Activated T-helper 1 cell treated with Interleukin-2 at 50 U/mL for 16 hours (primary cell): ENCODE data around the gene CLDN9.
"Not testable (repeated sequence)": the region's sequence is repeated elsewhere in the genome, so short reads cannot be mapped to it uniquely, and the experiment has no call there.

Experiments used
- DNase-seq: peaks from one replicate; pipeline ENCODE4 v3.0.0-alpha.2; 2020; ENCODE audit warnings: low read depth

Gene CLDN9

DNA sequence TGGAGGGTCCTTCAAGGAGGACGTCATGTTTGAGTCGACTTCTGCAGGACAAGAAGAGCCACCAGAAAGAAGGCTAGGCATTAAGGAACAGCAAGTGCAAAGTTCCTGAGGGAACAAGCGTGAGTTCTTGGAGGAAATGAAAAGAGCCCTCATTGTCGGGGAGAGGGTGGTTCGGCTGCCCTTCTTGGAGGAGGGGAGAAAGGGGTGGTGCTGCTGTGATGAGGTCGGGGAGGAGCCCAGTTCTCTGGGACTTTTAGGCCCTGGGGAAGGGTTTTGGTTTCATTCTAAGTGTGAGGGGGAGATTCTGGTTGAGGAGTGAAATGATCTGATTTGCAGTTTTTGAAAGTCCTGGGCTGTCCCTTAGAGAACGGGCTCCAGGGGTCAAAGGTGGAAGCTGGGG lies 19.9 kb downstream of the CLDN9 start:
- DNase-seq, result no peak

DNA sequence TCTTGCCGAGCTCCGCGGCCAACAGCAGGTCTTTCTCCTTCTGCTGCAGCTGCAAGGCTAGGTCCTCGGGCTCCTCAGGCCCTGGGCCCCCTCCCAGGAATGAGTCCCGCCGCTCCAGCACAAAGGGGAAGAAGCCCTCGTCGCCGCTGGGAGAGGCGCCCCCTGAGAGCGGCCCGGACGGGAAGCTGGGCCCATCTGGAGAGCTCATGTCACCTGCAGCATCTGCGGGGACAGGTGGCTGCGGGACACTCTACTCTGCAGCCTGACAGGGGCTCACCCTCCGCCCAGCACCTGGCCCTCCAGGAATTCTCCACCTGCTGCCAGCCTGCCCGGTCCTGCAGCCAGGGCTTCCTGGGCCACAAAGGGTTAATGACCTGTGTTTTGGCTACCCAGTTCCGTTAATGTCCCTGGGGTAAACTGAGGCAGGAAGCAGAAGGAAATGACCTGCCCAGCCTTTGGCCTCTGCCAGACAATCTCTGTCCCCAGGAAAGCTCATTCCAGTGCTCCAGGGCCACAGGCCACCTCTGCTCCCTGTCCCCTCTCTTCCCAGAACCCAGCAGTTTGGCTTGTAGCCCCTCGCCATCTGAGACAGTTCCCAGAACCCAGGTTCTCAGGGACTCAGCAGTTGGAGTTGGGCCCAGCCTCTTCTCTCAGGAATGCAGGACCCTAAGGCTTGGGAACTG lies 22.7 kb downstream of the CLDN9 start:
- DNase-seq, result no peak

DNA sequence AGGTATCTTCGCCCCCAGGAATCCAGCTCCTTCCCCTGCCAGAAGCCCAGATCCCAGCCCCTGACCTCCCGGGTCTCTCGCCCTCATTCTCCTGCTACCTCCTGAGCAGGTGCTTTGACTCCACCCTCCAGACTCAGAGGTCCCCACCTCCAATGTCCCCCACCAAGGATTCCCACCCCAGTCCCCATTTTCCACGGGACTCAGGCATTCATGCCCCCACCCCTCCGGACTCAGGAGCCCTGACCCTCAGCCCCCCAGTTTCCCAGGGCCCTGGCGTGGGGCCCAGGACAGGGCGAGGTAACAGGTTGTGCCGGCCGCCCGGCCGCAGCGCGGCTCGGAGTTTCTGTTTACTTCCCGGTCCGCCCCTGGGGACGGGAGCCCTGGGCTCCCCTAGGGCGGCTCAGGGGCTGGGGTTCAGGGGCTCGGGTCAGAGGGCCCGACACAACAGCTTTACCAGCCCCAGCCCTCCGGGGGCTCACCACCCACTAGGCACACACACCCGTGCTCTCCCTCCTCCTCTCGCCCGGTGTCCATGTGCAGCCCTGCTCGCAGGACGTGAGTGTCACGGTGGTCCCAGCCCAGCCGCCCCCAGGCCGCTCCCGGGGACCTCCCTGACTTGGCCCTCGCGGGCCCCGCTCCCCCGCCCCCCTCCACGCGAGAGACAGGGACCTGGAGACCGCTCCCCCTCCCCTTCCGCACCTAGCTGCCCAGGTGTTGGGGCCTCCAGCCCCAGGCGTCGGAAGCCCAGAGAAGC lies 23.4 kb downstream of the CLDN9 start:
- DNase-seq, result no peak

DNA sequence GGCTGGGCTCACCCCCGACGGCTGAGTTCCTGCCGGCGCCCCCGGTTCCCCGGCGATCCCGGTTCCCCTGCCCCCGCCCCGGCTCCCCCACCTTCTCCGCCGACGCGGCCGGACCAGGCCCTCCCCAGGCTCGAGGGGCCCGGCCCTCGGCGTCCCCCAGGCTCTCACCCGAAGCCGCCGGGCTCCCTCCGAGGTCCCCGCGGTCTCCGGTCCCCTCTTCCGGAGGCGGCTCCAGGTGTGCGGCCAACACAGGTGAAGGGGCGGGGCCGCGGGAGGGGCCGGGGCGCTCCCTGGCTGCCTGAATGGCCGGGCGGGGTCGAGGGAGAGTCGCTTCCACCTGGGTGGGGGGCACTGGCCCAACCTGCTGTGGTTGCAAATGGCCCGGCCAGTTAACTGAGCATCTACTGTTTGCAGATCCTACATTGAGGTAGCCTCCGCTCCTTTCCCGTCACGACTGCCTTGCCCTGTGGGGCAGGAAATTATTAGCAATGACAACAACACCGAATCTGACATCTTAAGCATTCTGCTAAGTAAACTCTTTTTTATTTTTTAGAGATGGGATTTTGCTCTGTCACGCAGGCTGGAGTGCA lies 24.1 kb downstream of the CLDN9 start, which contains the start of gene BICDL2:
TSS of gene BICDL2 (minus strand) at position 219 of the 590 bp plus-strand sequence. CDS start 1,448 bp downstream, outside the sequence.
- DNase-seq, result no peak

DNA sequence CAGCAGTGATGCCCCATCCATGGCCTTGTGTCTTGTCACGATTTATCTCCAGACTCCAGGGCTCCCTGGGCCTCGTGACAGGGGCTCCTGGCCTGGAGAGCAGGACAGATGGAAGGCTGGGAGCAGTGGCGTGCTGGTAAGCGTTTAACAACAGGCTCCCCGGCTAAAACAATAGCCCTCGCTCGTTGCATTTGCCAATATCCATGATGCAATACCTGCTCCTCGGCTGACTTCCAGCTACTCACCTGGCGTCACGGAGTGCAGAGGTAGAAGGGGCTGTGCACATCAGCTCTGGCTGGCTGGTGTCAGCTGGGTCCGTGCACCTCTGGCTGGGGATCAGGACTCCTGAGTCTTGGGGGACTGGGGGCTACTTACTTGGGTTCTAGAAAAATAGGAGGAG lies 25.5 kb downstream of the CLDN9 start:
- no peak for DNase-seq

DNA sequence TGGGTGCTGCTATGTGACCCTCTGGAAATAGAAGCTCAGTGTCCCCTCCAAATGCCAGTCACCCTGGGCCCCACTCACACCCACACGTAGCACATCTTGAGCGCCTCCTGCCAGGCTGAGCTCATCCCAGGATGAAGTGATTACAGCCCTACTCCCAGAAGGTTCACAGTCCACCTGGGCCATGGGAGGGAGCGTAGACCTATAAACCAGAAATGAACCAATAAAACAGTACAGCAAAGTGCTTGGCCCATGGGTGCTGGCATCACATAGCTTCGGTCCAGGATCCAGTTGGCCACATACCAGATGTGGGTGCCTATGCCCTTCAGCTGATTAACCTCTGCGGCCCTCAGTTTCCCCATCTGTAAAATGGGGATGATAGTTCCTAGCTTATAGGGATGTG lies 26.2 kb downstream of the CLDN9 start:
- no peak for DNase-seq

DNA sequence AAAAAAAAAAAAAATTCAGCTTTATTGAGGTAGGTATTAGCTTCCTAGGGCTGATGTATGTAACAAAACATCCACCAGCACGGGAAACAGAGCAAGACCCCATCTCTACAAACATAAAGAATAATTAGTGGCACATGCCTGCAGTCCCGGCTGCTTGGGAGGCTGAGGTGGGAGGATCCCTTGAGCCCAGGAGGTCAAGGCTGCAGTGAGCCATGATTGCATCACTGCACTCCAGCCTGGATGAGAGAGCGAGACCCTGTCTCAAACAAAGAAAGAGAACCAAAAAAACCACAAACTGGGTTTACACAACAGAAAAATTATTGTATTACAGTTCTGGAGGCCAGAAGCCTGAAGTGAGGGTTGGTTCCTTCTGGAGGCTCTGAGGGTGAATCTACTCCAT lies 29.7 kb downstream of the CLDN9 start:
- DNase-seq, result no peak

DNA sequence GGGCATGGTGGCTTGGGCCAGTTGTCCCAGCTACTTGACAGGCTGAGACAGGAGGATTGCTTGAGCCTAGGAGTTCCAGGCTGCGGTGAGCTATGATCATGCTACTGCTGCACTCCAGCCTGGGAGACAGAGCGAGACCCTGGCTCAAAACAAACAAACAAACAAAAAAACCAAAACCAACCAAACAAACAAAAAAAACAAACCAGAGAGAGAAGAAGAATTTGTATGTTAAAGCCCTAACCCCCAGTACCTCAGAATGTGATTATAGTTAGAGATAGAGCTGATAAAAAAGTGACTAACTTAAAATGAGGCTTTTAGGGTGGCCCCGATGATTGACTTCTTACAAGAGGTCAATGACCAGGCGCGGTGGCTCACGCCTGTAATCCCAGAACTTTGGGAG lies 32.0 kb downstream of the CLDN9 start:
- no peak for DNase-seq

DNA sequence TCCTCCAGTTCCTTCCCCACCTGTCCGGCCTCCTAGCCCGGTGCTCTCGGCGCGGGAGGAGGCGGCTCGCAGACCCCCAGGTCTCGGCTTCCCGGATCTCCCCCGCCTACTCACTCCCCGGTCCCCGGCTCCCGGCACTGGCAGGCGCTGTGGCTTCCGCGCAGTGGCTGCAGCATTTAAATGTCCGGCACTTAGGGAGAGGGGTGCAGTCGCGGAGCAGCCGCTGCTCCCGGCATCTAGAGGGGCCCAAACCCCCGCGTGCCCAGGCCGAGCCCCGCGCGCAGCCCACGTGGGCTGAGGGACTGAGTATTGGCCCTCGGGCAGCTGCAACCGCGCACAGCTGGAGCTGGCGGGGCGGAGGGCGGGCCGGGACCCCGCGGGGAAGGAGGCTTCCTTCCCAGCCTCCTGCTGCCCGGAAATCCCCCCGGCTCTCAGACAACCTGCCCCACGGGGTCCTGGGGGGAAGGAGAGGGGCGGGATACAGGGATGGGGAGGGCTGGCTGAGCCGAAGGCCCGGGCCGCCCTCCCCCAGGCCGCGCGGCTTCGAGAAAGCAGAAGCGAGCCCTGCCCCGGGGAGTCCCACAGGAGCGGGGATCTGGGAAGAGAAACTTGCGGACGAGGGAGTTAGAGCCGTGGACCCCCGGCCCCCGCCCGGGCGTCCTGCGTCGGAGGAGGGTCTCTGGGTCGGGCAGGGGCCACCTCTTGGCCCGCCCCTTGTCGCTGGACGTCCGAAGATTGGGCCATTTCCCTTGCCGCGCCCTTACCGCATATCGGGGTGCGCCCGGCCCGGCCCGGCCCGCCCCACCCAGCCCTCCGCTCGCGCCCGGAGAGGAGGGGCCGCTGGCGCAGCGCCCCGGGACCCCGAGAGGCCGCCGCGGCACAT lies 33.3 kb downstream of the CLDN9 start, which contains the start of gene MMP25:
TSS of gene MMP25 (plus strand) at position 804 of the 883 bp plus-strand sequence. CDS start 357 bp downstream, outside the sequence.
- DNase-seq, result no peak

DNA sequence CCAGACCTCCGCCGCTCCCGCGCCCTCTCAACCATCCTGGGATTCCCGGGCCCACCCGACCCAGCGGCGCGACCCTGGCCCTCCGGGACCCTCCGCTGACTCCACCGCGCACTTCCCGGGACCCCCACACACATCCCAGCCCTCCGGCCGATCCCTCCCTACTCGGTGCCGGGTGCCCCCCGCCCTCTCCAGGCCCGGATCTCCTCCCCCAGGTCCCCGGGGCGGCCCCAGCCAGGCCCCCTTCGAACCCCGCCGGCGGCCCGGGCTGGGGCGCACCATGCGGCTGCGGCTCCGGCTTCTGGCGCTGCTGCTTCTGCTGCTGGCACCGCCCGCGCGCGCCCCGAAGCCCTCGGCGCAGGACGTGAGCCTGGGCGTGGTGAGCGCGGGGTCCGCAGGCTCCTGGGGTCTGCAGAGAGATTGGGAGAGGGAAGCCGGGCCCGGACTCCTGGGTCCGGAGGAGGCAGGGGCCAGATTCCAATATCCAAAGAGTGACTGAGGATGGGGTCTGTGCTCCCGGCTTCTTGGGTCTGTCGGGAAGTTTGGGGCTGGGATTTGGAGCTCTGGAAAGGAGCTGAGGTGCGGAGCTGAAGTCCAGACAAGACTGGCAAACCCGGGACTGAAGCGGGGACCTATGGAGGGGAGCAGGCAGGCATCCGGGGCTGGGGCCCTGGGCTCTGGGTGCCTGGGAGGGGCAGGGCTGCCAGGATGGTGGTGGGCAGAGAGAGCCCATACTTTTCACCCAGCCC lies 34.1 kb downstream of the CLDN9 start:
- no peak for DNase-seq

DNA sequence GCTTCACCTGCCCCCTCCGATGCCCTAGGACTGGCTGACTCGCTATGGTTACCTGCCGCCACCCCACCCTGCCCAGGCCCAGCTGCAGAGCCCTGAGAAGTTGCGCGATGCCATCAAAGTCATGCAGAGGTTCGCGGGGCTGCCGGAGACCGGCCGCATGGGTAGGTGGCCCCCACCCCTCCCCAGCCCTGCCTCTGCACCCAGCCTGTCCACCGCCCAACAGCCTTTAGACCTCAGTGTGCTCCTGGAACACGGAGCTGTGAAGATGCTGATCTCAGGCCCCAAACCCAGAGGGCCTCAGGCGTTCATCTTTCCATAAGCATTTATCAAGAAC lies 34.6 kb downstream of the CLDN9 start:
- DNase-seq, result no peak

DNA sequence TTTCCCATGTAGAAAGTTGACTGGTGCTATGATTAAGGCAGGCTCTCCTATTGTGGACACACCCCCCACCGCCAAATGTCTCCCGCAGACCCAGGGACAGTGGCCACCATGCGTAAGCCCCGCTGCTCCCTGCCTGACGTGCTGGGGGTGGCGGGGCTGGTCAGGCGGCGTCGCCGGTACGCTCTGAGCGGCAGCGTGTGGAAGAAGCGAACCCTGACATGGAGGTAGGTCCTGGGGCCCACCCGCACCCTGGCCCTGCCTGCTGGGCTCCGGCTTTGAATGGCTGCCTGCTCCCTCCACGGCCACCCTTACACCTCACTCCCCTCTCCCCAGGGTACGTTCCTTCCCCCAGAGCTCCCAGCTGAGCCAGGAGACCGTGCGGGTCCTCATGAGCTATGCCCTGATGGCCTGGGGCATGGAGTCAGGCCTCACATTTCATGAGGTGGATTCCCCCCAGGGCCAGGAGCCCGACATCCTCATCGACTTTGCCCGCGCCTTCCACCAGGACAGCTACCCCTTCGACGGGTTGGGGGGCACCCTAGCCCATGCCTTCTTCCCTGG lies 37.3 kb downstream of the CLDN9 start:
- no peak for DNase-seq

DNA sequence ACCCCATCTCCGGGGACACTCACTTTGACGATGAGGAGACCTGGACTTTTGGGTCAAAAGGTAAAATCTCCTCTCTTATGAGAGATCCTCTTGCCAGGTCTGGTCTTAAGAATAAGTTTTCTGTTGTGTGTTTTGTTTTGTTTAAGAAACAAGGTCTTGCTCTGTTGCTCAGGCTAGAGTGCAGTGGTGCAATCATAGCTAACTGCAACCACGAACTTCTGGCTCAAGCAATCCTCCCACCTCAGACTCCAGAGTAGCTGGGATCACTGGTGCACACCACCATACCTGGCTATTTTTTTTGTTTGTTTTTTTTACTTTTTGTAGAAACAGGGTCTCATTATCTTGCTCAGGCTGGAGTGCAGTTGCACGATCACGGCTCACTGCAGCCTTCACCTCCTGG lies 37.8 kb downstream of the CLDN9 start:
- DNase-seq, result no peak

DNA sequence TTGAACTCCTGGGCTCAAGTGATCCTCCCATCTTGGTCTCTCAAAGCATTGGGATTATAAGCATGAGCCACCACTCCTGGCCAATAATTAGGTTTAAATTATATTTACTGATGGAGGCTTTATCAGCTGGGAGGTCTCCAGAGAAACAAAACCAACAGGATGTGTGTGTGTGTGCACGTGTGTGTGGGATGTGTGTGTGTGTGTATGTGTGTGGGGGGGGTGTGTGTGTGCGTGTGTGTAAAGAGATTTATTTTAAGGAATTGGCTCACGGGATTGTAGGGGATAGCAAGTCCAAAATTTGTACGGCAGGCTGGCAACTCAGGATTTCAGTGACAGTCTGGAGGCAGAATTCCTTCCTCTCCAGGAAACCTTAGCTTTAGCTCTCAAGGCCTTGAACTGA lies 38.3 kb downstream of the CLDN9 start:
- DNase-seq, result no peak

DNA sequence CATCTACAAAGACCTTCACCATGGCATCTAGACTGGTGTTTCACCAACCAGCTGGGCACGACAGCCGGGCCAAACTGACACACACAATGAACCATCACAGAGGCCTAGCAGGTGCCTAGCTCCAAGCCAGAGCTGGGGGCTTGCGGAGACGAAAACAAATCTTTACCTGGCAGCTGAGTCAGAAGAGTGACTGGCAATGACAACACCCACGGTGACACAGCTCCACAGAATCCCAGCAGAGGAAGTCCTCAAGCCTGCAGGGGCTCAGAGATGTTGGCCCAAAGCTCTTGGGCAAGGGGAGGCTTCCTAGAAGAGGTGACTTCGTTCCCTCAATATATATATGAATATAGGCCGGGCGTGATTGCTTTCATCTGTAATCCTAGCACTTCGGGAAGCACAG lies 38.8 kb downstream of the CLDN9 start:
- no peak for DNase-seq

DNA sequence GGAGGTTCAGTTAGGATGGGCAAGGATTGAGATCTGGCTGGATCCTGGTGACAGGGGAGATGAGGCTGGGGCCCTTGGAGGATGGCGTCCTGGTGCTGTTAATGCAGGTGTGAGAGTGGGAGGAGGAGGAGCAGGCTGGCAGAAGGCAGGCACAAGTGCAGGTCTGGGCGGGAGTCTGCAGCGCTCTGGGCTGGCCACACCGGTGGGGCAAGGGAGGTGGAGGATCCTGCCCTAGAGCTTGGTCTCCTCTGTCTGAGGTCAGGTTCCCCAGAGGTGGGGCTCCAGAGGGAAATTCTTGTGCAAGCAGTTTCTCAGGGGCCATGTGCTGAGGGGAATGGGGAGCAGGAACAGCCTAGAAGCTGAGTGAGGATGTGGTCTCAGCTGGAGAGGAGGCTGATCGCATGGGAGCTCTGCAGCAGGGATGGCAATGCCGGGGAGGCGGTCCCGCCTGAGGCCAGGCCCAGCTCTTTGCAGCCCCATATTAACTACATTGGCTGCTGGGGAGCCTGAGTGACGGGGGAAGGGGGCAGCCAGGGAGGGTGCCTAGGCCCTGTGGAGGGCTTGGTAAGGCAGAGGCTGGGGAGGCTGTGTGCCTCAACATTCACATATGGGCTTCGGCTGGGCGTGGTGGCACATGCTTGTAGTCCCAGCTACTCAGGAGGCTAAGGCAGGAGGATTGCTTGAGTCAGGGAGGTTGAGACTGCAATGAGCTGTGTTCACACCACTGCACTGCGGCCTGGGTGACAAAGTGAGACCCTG lies 40.0 kb downstream of the CLDN9 start:
- DNase-seq, result not testable (repeated sequence)

DNA sequence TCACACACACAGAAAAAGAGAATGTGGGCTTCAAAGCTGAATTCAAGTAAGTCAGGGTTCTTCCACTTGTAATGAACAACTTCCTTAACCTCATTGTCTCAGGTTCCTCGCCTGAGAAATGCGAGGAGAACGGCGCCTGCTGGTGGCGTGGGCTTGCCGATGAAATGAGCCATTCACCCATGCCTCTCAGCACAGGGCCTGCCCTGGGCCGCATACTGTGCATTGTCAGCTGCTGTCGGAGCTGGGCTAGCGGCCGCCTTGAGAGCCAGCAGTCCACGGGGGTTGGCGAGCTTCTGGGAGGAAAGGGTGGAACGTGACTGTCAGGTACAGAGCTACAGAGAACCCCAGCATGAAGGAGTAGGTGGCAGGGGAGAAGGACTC lies 40.6 kb downstream of the CLDN9 start:
- not testable (repeated sequence) for DNase-seq

DNA sequence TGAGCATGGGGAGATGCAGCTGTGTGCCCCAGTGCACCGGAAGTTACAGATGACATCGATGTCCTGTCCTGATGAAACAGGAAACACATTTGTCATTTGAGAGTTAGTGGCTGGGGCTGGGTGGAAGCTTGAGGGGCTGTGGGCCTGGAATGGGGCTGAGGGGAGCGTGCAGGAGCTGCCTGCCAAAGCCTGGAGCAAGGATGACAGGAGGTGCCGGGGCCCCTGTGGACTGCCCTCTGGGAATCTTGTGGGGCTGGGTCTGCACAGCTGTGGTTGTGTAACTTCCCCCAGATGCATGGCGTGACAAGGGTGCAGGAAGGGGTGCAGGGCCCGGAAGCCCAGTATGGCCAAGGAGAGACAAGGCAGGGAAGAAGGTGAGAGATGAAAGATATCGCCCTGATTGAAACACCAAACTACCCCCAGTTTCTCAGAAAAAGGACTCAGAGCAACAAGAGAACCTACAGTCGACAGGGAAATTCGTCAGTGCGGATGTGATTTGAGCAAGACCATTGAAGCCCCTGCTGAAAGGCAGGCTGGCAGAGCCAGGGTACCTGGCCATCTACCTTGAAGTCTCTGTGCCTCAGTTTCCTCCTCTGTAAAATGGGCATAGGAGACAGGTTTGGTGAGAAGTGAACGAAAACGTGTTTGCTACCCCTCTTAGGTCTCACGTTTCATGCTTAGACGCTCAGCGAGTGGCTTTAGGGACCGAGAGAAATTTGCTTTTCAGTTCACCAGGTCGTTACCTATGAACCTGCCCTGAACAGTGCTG lies 42.4 kb downstream of the CLDN9 start:
- DNase-seq, result no peak

DNA sequence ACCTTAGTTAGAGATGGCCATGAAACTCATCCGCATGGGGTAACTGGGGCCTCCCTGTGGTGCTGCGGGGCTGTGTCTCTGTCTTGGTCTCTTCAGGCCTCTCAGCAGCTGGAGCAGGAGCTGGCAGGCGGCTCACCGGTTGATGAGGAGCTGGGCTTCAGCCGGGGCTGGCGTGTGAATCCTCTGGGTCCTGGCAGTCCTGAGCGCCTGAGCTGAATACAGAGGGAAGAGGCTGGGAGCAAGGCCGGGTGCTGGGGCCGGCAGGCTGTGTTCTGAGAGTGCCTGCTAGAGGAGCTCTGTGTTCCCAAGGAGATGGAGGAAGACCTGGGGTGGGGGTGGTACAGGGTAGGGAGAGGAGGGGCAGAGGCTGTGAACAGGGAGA lies 43.0 kb downstream of the CLDN9 start:
- not testable (repeated sequence) for DNase-seq
